Left lung (tissue), 10 donors: ENCODE results near the gene ZNF630. TPM values are rescaled to one million over a fixed set of nuclear protein-coding genes. Genes with fewer than 3 reads are reported as not detected.
"Not testable (repeated sequence)": the region's sequence is repeated elsewhere in the genome, so short reads cannot be mapped to it uniquely, and the experiment has no call there.

Experiments used
- ATAC-seq: fragments of 200-7000 bp; cut with Tn5 transposase; one replicate; pipeline ENCODE4 v1.9.1; 2020; ENCODE audit warnings: moderate library complexity
- DNase-seq, 4 donors: peaks; one replicate each; pipeline ENCODE4 v3.0.0-alpha.2; 2013 to 2020
- H3K27ac ChIP-seq, 2 donors: fragments of 200-600 bp; sonication (generic) in 1 of 2; one replicate each; pipeline versions ENCODE4 v1.5.0 to v1.8.0; 2020 to 2021
- H3K27me3 ChIP-seq, 2 donors: fragments of 200-600 bp; sonication (generic) in 1 of 2; one replicate each; pipeline versions ENCODE4 v1.5.0 to v1.8.0; 2020 to 2021
- H3K36me3 ChIP-seq, 2 donors: fragments of 200-600 bp; sonication (generic) in 1 of 2; one replicate each; pipeline versions ENCODE4 v1.5.0 to v1.8.0; 2020 to 2021
- H3K4me1 ChIP-seq, 2 donors: fragments of 200-600 bp; one replicate each; pipeline ENCODE4 v1.8.0; 2021
- H3K4me3 ChIP-seq, 2 donors: fragments of 200-600 bp; sonication (generic) in 1 of 2; one replicate each; pipeline versions ENCODE4 v1.5.0 to v1.8.0; 2020 to 2021; ENCODE audit warnings: mild to moderate bottlenecking in 1 of 2
- H3K9me3 ChIP-seq, 2 donors: fragments of 200-600 bp; sonication (generic) in 1 of 2; one replicate each; pipeline versions ENCODE4 v1.5.0 to v1.8.0; 2020 to 2021
- intact Hi-C, 2 donors: fragments of 100-400 bp; cut with DNase I; formaldehyde crosslinking; loops; one replicate each; pipeline versions ENCODE4 v1.11.2 to v1.14.2; 2022
- polyA plus RNA-seq, 6 donors: library from polyadenylated mRNA; unstranded; fragments of 120-200 nt; gene quantifications; one replicate each; pipeline ENCODE4 v1.2.1, GENCODE V29; 2013; ENCODE audit not compliant: insufficient read length in 6 of 6
- total RNA-seq, 2 donors: library from RNA; stranded (reverse); fragmentation: NEBNext Ultra II Directional; extraction: Animal tissue kit (Norgen Biotek cat#: 25700); gene quantifications; one replicate each; pipeline ENCODE4 v1.2.1, GENCODE V29; 2021
- TF ChIP-seq, protein P1 (sequence below), 2 donors: fragments of 200-600 bp; sonication (generic) in 1 of 2; IDR thresholded peaks; one replicate each; pipeline versions ENCODE4 v1.5.0 to v1.8.0; 2021; ENCODE audit warnings: antibody characterized with exemption in 2 of 2
- donor health status: DM: no; HTN: yes; CAD: no.
- donor health status: DM: no; HTN: no; CAD: no.

ZNF630 gene
- total and polyA plus RNA-seq, 8 donors: 2.2 to 6.0 (median 4.2) TPM

DNA sequence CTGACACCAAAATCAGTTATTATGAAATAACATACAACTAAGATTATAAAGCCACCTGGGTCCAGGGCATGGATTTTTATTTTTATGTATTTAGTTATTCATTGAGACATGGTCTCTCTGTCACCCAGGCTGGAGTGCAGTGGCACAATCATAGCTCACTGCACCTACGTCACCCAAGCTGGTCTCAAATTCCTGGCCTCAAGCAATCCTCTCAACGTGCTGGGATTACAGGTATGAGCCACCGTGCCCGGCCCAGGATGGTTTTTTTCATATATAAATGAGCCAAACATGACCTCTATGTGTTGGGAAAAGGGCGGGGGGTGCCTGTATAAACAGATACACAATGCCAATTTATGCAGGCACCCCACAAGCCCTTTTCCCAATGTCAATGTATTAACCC lies 24.6 kb downstream of the ZNF630 start:
- no peak overlapping the region for H3K4me3 ChIP-seq
- intact Hi-C loops: no loop called here
- ATAC-seq (no peak), DNase-seq (no peak)
- no peaks in the 10 kb centered on the region for H3K27me3 ChIP-seq
- no peaks in the 10 kb centered on the region for H3K36me3 ChIP-seq
- H3K4me1 ChIP-seq: no peaks in the 10 kb centered on the region
- H3K27ac ChIP-seq: peak overlapping the region in 1 of 2 donors; percentile 40
- TF ChIP-seq, protein P1, sequence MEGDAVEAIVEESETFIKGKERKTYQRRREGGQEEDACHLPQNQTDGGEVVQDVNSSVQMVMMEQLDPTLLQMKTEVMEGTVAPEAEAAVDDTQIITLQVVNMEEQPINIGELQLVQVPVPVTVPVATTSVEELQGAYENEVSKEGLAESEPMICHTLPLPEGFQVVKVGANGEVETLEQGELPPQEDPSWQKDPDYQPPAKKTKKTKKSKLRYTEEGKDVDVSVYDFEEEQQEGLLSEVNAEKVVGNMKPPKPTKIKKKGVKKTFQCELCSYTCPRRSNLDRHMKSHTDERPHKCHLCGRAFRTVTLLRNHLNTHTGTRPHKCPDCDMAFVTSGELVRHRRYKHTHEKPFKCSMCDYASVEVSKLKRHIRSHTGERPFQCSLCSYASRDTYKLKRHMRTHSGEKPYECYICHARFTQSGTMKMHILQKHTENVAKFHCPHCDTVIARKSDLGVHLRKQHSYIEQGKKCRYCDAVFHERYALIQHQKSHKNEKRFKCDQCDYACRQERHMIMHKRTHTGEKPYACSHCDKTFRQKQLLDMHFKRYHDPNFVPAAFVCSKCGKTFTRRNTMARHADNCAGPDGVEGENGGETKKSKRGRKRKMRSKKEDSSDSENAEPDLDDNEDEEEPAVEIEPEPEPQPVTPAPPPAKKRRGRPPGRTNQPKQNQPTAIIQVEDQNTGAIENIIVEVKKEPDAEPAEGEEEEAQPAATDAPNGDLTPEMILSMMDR (IDR thresholded peaks at IDR 0.05): no peak
- H3K9me3 ChIP-seq: no peaks in the 10 kb centered on the region

- H3K4me3 ChIP-seq: no peak overlapping the region
- intact Hi-C loops: no loop called here
- no peaks in the 10 kb centered on the region for H3K36me3 ChIP-seq
- no peaks in the 10 kb centered on the region for H3K4me1 ChIP-seq
- peak overlapping the region; percentile 40 to 48 for H3K27ac ChIP-seq
- no peaks in the 10 kb centered on the region for H3K27me3 ChIP-seq
- TF ChIP-seq, protein P1 (IDR thresholded peaks at IDR 0.05): no peak
- H3K9me3 ChIP-seq: no peaks in the 10 kb centered on the region
- DNase-seq (peak in 1 of 4 donors; percentile 52), ATAC-seq (peak; percentile 26)
These were observed 25.8 kb downstream of the ZNF630 start for GRCh38 chrX:48045410-48046311.

DNA sequence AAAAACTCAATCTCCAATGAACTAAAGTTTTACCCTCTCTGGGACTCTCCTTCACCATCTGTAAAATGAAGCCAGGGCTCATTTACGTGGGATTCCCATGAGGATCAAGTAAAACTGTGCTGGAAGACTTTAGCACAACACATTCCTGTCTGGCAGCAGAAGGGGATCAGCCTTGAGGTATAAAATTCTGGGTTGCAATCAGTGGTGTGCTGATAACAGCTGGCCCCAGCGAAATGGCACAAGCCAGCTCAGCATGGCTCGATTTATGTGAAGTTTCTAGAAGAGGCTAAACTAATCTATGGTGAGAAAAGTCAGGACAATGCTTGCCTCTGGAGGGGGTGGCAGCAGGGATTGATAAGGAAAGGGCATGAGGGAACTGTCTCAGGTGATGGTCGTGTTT lies 28.4 kb downstream of the ZNF630 start:
- Histone ChIP-seq H3K36me3 (no peaks in the 10 kb centered on the region), H3K9me3 (no peaks in the 10 kb centered on the region), H3K4me1 (no peaks in the 10 kb centered on the region), H3K4me3 (no peak overlapping the region), H3K27ac (no peak overlapping the region), H3K27me3 (no peaks in the 10 kb centered on the region)
- ATAC-seq: no peak
- no peak for DNase-seq
- intact Hi-C loops: no loop called here
- TF ChIP-seq, protein P1 (IDR thresholded peaks at IDR 0.05): no peak

DNA sequence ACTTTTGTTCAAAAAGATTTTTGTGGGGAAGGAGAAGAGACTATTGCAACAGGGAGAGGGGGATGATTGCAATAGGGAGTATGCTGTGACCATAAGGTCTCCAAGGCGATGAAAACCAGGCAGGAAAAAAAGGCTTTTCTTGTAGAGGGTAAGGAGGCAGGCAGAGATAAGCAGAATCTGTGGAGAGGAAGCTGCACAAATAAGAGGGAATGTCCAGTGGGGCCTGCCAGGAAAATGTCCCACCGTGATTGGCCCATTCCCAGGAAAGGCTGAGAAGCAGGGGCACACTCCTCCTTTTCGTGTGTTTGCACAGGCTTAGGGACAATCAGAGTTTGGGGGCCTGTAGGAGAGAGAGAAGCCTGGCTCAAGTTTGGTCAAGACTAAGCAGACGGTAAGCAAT lies 35.5 kb downstream of the ZNF630 start:
- intact Hi-C loops: no loop called here
- TF ChIP-seq, protein P1 (IDR thresholded peaks at IDR 0.05): no peak
- no peak overlapping the region for H3K27ac ChIP-seq
- H3K4me1 ChIP-seq: no peaks in the 10 kb centered on the region
- DNase-seq (no peak), ATAC-seq (no peak)
- no peak overlapping the region for H3K4me3 ChIP-seq
- no peaks in the 10 kb centered on the region for H3K36me3 ChIP-seq
- H3K9me3 ChIP-seq: no peaks in the 10 kb centered on the region
- no peaks in the 10 kb centered on the region for H3K27me3 ChIP-seq

GRCh38 chrX:48030641-48031173 lies 40.7 kb downstream of the ZNF630 start:
- H3K27me3 ChIP-seq, ATAC-seq, intact Hi-C loops, DNase-seq, H3K27ac ChIP-seq, H3K9me3 ChIP-seq, H3K4me3 ChIP-seq, H3K36me3 ChIP-seq, H3K4me1 ChIP-seq: not testable (repeated sequence)
